ENCODE data around the gene CXCR5.

GRCh38 chr11:118921121-118921928 lies 37.6 kb downstream of the CXCR5 start:
- no peak for TF ChIP-seq CTCF (IDR thresholded peaks at IDR 0.05)
- no peak for TF ChIP-seq POLR2A (IDR thresholded peaks at IDR 0.05)

Measured in Peyer's patch (tissue), 4 donors.